ENCODE measurements around the gene OASL.

The OASL gene

DNA sequence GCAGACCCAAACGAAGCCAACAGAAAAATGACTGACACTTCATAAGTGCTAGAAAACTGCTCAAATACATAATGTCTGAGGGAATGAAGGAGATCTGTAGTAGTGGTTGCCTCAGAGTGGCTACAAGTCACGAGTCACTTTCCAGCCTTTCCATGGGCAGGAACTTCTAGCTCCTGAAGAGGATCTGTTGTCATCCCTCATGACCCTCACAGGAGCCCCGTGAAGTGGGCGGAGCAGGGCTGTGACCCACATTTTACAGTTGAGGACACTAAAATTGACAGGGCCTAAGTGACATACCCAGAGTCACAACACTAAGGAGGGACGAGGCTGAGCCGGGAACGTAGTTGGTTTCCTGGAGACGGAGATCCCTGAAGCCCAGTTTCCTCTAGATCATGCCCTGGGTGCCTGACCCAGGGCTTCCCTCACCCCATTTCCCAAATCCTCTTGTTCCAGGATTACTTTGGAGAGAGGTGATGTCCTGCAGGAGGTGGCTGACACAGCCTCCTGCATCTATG lies 47.8 kb upstream of the OASL start:
- Histone ChIP-seq H2BK12ac (ENCODE audit: low read length) (no peak overlapping the region), H3K4ac (ENCODE audit: low read length) (no peak overlapping the region), H3K14ac (ENCODE audit: low read length) (no peak overlapping the region), H2BK120ac (ENCODE audit: low read depth, low read length) (no peak overlapping the region), H2BK5ac (ENCODE audit: low read length) (no peak overlapping the region), H2BK15ac (ENCODE audit: low read length) (no peak overlapping the region), H4K8ac (ENCODE audit: low read depth, low read length) (no peak overlapping the region), H4K91ac (ENCODE audit: low read depth, low read length, poor library complexity) (no peak overlapping the region), H3K79me1 (ENCODE audit: low read depth, low read length) (no peaks in the 10 kb centered on the region), H3K27me3 (ENCODE audit: control insufficient read depth in 3 of 3, insufficient read depth in 3 of 3, low read depth in 1 of 3, low read length in 3 of 3) (peaks cover 0 to 11% (median 0%) of the 10 kb centered on the region in 3 experiments), H3K9ac (ENCODE audit: low read depth, low read length, poor library complexity) (no peak overlapping the region), H2AFZ (ENCODE audit: low read length) (no peak overlapping the region), H3K23ac (ENCODE audit: low read depth, low read length, poor library complexity) (no peak overlapping the region), H3K4me1 (ENCODE audit: control insufficient read depth in 2 of 2, insufficient read depth in 1 of 2, low read depth in 1 of 2, low read length in 2 of 2) (peaks cover 0 to 16% of the 10 kb centered on the region in 2 donors), H3K4me3 (ENCODE audit: low read length in 2 of 2) (no peak overlapping the region), H3K27ac (replicated peaks; ENCODE audit: low read length) (no peak overlapping the region), H3K9me3 (replicated peaks in 1 of 2; ENCODE audit: control insufficient read depth in 2 of 2, insufficient read depth in 1 of 2, low read depth in 1 of 2, low read length in 2 of 2) (peaks cover 0 to 3% of the 10 kb centered on the region in 2 donors), H3K18ac (ENCODE audit: low read length) (no peak overlapping the region), H3K36me3 (replicated peaks in 1 of 2; ENCODE audit: control insufficient read depth in 2 of 2, insufficient read depth in 2 of 2, low read length in 2 of 2) (no peaks in the 10 kb centered on the region), H2AK5ac (ENCODE audit: low read depth, low read length) (no peak overlapping the region), H3K4me2 (ENCODE audit: insufficient read depth, low read length, poor library complexity, severe bottlenecking) (no peak overlapping the region)
- WGBS, 2 donors (ENCODE audit: extremely low coverage in 2 of 2, insufficient read length in 2 of 2, insufficient replicate concordance in 1 of 2) = no CpG with 5 or more reads among the region's 8 CpGs
- no peak for DNase-seq (ENCODE audit: low spot score)

DNA sequence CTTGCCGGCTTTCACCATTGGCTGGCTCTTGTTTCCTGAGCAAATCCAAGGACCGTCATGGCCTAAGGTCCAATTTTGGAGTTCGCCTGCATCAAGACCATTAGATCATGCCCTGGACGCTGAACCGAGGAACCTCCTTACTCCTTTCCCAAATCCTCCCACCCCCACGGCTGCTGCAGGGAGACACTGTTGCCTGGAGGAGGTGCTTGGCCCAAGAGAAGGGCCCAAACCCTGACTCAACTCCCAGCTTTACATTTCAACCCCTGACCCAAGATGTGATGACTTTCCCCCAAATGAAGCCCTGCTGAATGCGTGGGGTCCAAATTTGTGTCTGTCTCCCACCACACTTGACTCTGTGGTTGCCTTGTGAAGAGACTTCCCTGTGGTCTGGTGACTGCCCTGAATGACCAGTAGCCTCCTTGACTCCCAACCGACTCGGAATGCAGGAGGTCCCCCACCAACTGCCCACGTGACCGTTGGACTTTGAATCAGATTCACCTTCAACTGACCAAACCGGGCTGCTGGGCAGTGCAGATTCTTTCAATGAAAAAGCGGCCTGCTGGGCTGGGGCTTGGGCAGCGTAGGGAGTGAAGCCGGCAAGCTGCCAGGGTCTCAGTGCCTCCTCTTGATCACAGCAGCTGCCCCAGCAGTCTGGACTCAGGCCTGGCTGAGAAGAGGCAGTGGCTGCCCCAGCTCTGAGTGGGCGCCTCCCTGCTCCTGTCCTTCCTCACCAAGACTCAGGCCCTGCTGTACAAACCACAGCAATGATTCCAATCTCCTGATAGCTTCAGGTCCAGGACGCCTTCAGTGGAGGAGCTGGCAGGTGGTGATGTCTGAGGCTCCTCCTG lies 46.7 kb upstream of the OASL start:
- no peaks in the 10 kb centered on the region for H3K36me3 ChIP-seq (replicated peaks in 1 of 2; ENCODE audit: control insufficient read depth in 2 of 2, insufficient read depth in 2 of 2, low read length in 2 of 2)
- no peaks in the 10 kb centered on the region for H3K79me1 ChIP-seq (ENCODE audit: low read depth, low read length)
- no peak overlapping the region for H2BK5ac ChIP-seq (ENCODE audit: low read length)
- H3K4ac ChIP-seq (ENCODE audit: low read length) = no peak overlapping the region
- no peak overlapping the region for H2BK120ac ChIP-seq (ENCODE audit: low read depth, low read length)
- no peak overlapping the region for H4K91ac ChIP-seq (ENCODE audit: low read depth, low read length, poor library complexity)
- peaks cover 0 to 9% of the 10 kb centered on the region in 2 donors for H3K4me1 ChIP-seq (ENCODE audit: control insufficient read depth in 2 of 2, insufficient read depth in 1 of 2, low read depth in 1 of 2, low read length in 2 of 2)
- peak overlapping the region; percentile 60 for H2AFZ ChIP-seq (ENCODE audit: low read length)
- H3K9ac ChIP-seq (ENCODE audit: low read depth, low read length, poor library complexity) = no peak overlapping the region
- H3K9me3 ChIP-seq (replicated peaks in 1 of 2; ENCODE audit: control insufficient read depth in 2 of 2, insufficient read depth in 1 of 2, low read depth in 1 of 2, low read length in 2 of 2) = peaks cover 0 to 3% of the 10 kb centered on the region in 2 donors
- H3K23ac ChIP-seq (ENCODE audit: low read depth, low read length, poor library complexity) = no peak overlapping the region
- H3K4me2 ChIP-seq (ENCODE audit: insufficient read depth, low read length, poor library complexity, severe bottlenecking) = no peak overlapping the region
- H3K4me3 ChIP-seq (ENCODE audit: low read length in 2 of 2) = no peak overlapping the region
- H2AK5ac ChIP-seq (ENCODE audit: low read depth, low read length) = no peak overlapping the region
- H3K18ac ChIP-seq (ENCODE audit: low read length) = no peak overlapping the region
- H3K27ac ChIP-seq (replicated peaks; ENCODE audit: low read length) = no peak overlapping the region
- peaks cover 0 to 11% (median 0%) of the 10 kb centered on the region in 3 experiments for H3K27me3 ChIP-seq (ENCODE audit: control insufficient read depth in 3 of 3, insufficient read depth in 3 of 3, low read depth in 1 of 3, low read length in 3 of 3)
- DNase-seq (ENCODE audit: low spot score) = no peak
- no peak overlapping the region for H2BK15ac ChIP-seq (ENCODE audit: low read length)
- H3K14ac ChIP-seq (ENCODE audit: low read length) = no peak overlapping the region
- WGBS, 2 donors (ENCODE audit: extremely low coverage in 2 of 2, insufficient read length in 2 of 2, insufficient replicate concordance in 1 of 2) = no CpG with 5 or more reads among the region's 17 CpGs
- H4K8ac ChIP-seq (ENCODE audit: low read depth, low read length) = no peak overlapping the region
- no peak overlapping the region for H2BK12ac ChIP-seq (ENCODE audit: low read length)

DNA sequence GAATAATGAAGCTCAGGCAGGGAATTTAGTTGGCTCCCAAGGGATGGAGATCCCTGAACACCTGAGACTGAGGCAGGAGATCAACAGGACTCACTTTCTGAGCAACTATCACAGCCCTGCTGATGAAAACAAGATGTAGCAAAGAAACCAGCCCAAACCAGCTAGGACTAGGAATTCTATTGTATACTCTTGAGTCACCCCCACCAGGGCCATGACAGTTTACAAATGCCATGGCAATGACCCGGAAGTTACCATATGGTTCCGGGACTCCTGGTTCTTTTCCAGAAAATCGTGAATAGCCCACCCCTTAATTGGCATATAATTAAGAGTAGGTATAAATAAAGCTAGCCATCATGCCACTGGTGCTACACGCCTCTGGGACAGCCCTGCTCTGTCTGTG lies 46.0 kb upstream of the OASL start:
- no peak overlapping the region for H4K91ac ChIP-seq (ENCODE audit: low read depth, low read length, poor library complexity)
- no peak overlapping the region for H3K4ac ChIP-seq (ENCODE audit: low read length)
- H3K9me3 ChIP-seq (replicated peaks in 1 of 2; ENCODE audit: control insufficient read depth in 2 of 2, insufficient read depth in 1 of 2, low read depth in 1 of 2, low read length in 2 of 2) = peaks cover 1 to 3% of the 10 kb centered on the region in 2 donors
- H3K4me3 ChIP-seq (ENCODE audit: low read length in 2 of 2) = no peak overlapping the region
- H2AK5ac ChIP-seq (ENCODE audit: low read depth, low read length) = no peak overlapping the region
- H2AFZ ChIP-seq (ENCODE audit: low read length) = peak overlapping the region; percentile 60
- peaks cover 0 to 6% of the 10 kb centered on the region in 2 donors for H3K4me1 ChIP-seq (ENCODE audit: control insufficient read depth in 2 of 2, insufficient read depth in 1 of 2, low read depth in 1 of 2, low read length in 2 of 2)
- no peak overlapping the region for H3K23ac ChIP-seq (ENCODE audit: low read depth, low read length, poor library complexity)
- no peak overlapping the region for H3K18ac ChIP-seq (ENCODE audit: low read length)
- H3K9ac ChIP-seq (ENCODE audit: low read depth, low read length, poor library complexity) = no peak overlapping the region
- H2BK12ac ChIP-seq (ENCODE audit: low read length) = no peak overlapping the region
- H3K27me3 ChIP-seq (ENCODE audit: control insufficient read depth in 3 of 3, insufficient read depth in 3 of 3, low read depth in 1 of 3, low read length in 3 of 3) = peaks cover 0 to 11% (median 0%) of the 10 kb centered on the region in 3 experiments
- H3K79me1 ChIP-seq (ENCODE audit: low read depth, low read length) = no peaks in the 10 kb centered on the region
- H3K4me2 ChIP-seq (ENCODE audit: insufficient read depth, low read length, poor library complexity, severe bottlenecking) = no peak overlapping the region
- H2BK15ac ChIP-seq (ENCODE audit: low read length) = no peak overlapping the region
- no peak overlapping the region for H2BK5ac ChIP-seq (ENCODE audit: low read length)
- no peak for DNase-seq (ENCODE audit: low spot score)
- H2BK120ac ChIP-seq (ENCODE audit: low read depth, low read length) = no peak overlapping the region
- no peak overlapping the region for H4K8ac ChIP-seq (ENCODE audit: low read depth, low read length)
- no peak overlapping the region for H3K14ac ChIP-seq (ENCODE audit: low read length)
- H3K27ac ChIP-seq (replicated peaks; ENCODE audit: low read length) = no peak overlapping the region
- no peaks in the 10 kb centered on the region for H3K36me3 ChIP-seq (replicated peaks in 1 of 2; ENCODE audit: control insufficient read depth in 2 of 2, insufficient read depth in 2 of 2, low read length in 2 of 2)
- no CpG with 5 or more reads among the region's 4 CpGs for WGBS, 2 donors (ENCODE audit: extremely low coverage in 2 of 2, insufficient read length in 2 of 2, insufficient replicate concordance in 1 of 2)

DNA sequence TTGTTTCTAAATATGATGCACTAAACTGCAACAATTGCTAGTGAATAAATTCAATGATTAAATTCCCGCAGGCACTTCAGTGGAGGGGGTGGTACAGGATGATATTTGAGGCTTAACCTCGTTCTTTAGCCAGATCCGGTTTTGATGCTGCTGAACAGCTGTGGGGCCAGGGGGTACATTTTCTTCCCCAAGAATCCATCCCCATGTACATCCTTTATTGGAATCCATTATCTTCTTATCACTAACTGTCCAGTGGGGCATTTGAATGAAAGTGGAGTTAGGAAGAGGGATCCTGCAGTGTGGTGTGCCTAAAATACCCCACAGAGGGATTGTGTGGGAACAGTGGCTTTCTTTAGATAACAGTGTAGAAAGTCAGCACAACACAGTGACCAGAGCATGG lies 45.2 kb upstream of the OASL start:
- Histone ChIP-seq H3K4me2 (ENCODE audit: insufficient read depth, low read length, poor library complexity, severe bottlenecking) (no peak overlapping the region), H4K8ac (ENCODE audit: low read depth, low read length) (no peak overlapping the region), H3K14ac (ENCODE audit: low read length) (no peak overlapping the region), H3K36me3 (replicated peaks in 1 of 2; ENCODE audit: control insufficient read depth in 2 of 2, insufficient read depth in 2 of 2, low read length in 2 of 2) (no peaks in the 10 kb centered on the region), H3K9me3 (replicated peaks in 1 of 2; ENCODE audit: control insufficient read depth in 2 of 2, insufficient read depth in 1 of 2, low read depth in 1 of 2, low read length in 2 of 2) (peaks cover 3% of the 10 kb centered on the region in 2 donors), H3K4me1 (ENCODE audit: control insufficient read depth in 2 of 2, insufficient read depth in 1 of 2, low read depth in 1 of 2, low read length in 2 of 2) (peaks cover 0 to 6% of the 10 kb centered on the region in 2 donors), H3K4me3 (ENCODE audit: low read length in 2 of 2) (no peak overlapping the region), H4K91ac (ENCODE audit: low read depth, low read length, poor library complexity) (no peak overlapping the region), H3K27ac (replicated peaks; ENCODE audit: low read length) (no peak overlapping the region), H2BK15ac (ENCODE audit: low read length) (no peak overlapping the region), H2BK120ac (ENCODE audit: low read depth, low read length) (no peak overlapping the region), H2AK5ac (ENCODE audit: low read depth, low read length) (no peak overlapping the region), H3K18ac (ENCODE audit: low read length) (no peak overlapping the region), H3K9ac (ENCODE audit: low read depth, low read length, poor library complexity) (no peak overlapping the region), H2AFZ (ENCODE audit: low read length) (peak overlapping the region; percentile 60), H3K4ac (ENCODE audit: low read length) (no peak overlapping the region), H3K27me3 (ENCODE audit: control insufficient read depth in 3 of 3, insufficient read depth in 3 of 3, low read depth in 1 of 3, low read length in 3 of 3) (peaks cover 0 to 11% (median 0%) of the 10 kb centered on the region in 3 experiments), H2BK5ac (ENCODE audit: low read length) (no peak overlapping the region), H3K79me1 (ENCODE audit: low read depth, low read length) (no peaks in the 10 kb centered on the region), H2BK12ac (ENCODE audit: low read length) (no peak overlapping the region), H3K23ac (ENCODE audit: low read depth, low read length, poor library complexity) (no peak overlapping the region)
- no peak for DNase-seq (ENCODE audit: low spot score)
- WGBS, 2 donors (ENCODE audit: extremely low coverage in 2 of 2, insufficient read length in 2 of 2, insufficient replicate concordance in 1 of 2) = no CpG with 5 or more reads among the region's 3 CpGs

All from neuronal stem cell (in vitro differentiated cells).